Trophoblast cell (in vitro differentiated cells and primary cell): Measurements from ENCODE around the gene FAM117B.

Source experiments
- DNase-seq, 2 donors: peaks; one replicate each; pipeline ENCODE4 v3.0.0-alpha.2; 2016
- H2AFZ ChIP-seq: 2 replicates; pipeline ENCODE4 v1.6.1; 2013; ENCODE audit warnings: low read length, moderate library complexity, mild to moderate bottlenecking; ENCODE audit not compliant: insufficient read depth, poor library complexity
- H2AK5ac ChIP-seq: 2 replicates; pipeline ENCODE4 v1.6.1; 2013; ENCODE audit warnings: mild to moderate bottlenecking, low read length
- H2BK120ac ChIP-seq: 2 replicates; pipeline ENCODE4 v1.6.1; 2013; ENCODE audit warnings: low read length, mild to moderate bottlenecking, moderate library complexity; ENCODE audit not compliant: insufficient read depth, poor library complexity
- H2BK12ac ChIP-seq: 2 replicates; pipeline ENCODE4 v1.6.1; 2013; ENCODE audit warnings: mild to moderate bottlenecking, low read length, moderate library complexity
- H2BK5ac ChIP-seq: 2 replicates; pipeline ENCODE4 v1.6.1; 2013; ENCODE audit warnings: low read length, low read depth, moderate library complexity, mild to moderate bottlenecking; ENCODE audit not compliant: poor library complexity
- H3K14ac ChIP-seq: 2 replicates; pipeline ENCODE4 v1.6.1; 2013; ENCODE audit warnings: mild to moderate bottlenecking, low read length
- H3K18ac ChIP-seq: 2 replicates; pipeline ENCODE4 v1.6.1; 2013; ENCODE audit warnings: mild to moderate bottlenecking, low read length
- H3K23ac ChIP-seq: 2 replicates; pipeline ENCODE4 v1.6.1; 2013; ENCODE audit warnings: low read length
- H3K27ac ChIP-seq: 2 replicates; pipeline ENCODE4 v1.5.1; 2013; ENCODE audit warnings: low read depth, mild to moderate bottlenecking, inconsistent platforms, low read length, moderate library complexity
- H3K27me3 ChIP-seq: 2 replicates; pipeline ENCODE4 v1.6.1; 2013; ENCODE audit warnings: inconsistent platforms, mild to moderate bottlenecking, low read length, moderate library complexity; ENCODE audit not compliant: insufficient read depth
- H3K36me3 ChIP-seq, 2 experiments: 1 replicate in 1 of 2; 2 replicates in 1 of 2; pipeline ENCODE4 v1.6.1; 2013; ENCODE audit warnings: low read length in 2 of 2, mild to moderate bottlenecking in 2 of 2, moderate library complexity in 1 of 2; ENCODE audit not compliant: insufficient read depth in 2 of 2, control insufficient read depth in 1 of 2
- H3K4ac ChIP-seq: 2 replicates; pipeline ENCODE4 v1.6.1; 2013; ENCODE audit warnings: low read depth, mild to moderate bottlenecking, low read length, moderate library complexity
- H3K4me1 ChIP-seq, 2 experiments: 1 replicate in 1 of 2; 2 replicates in 1 of 2; pipeline ENCODE4 v1.6.1; 2013; ENCODE audit warnings: low read length in 2 of 2, mild to moderate bottlenecking in 2 of 2, moderate library complexity in 1 of 2; ENCODE audit not compliant: insufficient read depth in 2 of 2, control insufficient read depth in 1 of 2
- H3K4me2 ChIP-seq: 2 replicates; pipeline ENCODE4 v1.6.1; 2013; ENCODE audit warnings: inconsistent platforms, mild to moderate bottlenecking, low read length, moderate library complexity
- H3K4me3 ChIP-seq: 2 replicates; pipeline ENCODE4 v1.5.1; 2013; ENCODE audit warnings: mild to moderate bottlenecking, low read depth, low read length, inconsistent platforms
- H3K79me1 ChIP-seq: one replicate; pipeline ENCODE4 v1.6.1; 2013; ENCODE audit warnings: low read length
- H3K79me2 ChIP-seq: 2 replicates; pipeline ENCODE4 v1.6.1; 2013; ENCODE audit warnings: low read length, mild to moderate bottlenecking; ENCODE audit not compliant: control insufficient read depth, insufficient read depth, poor library complexity
- H3K9ac ChIP-seq: 2 replicates; pipeline ENCODE4 v1.6.1; 2013; ENCODE audit warnings: mild to moderate bottlenecking, low read length
- H3K9me3 ChIP-seq: 2 replicates; pipeline ENCODE4 v1.6.1; 2013; ENCODE audit warnings: low read depth, mild to moderate bottlenecking, control low read depth, inconsistent platforms, low read length; ENCODE audit not compliant: insufficient read depth
- H4K12ac ChIP-seq: 2 replicates; pipeline ENCODE4 v1.6.1; 2013; ENCODE audit warnings: low read depth, mild to moderate bottlenecking, low read length, moderate library complexity
- H4K8ac ChIP-seq: 2 replicates; pipeline ENCODE4 v1.6.1; 2013; ENCODE audit warnings: low read depth, mild to moderate bottlenecking, low read length, moderate library complexity
- H4K91ac ChIP-seq: one replicate; pipeline ENCODE4 v1.6.1; 2013; ENCODE audit warnings: low read depth, mild to moderate bottlenecking, low read length, moderate library complexity
- WGBS: extraction: QIAGEN DNeasy Blood & Tissue Kit; methylation state at CpG from one replicate; pipeline ENCODE4 v1.1.7; 2013; ENCODE audit warnings: missing lambda C conversion rate; ENCODE audit not compliant: insufficient read length, insufficient coverage; ENCODE audit errors: extremely low coverage; 5-methylcytosine and 5-hydroxymethylcytosine counted together

Gene FAM117B

GRCh38 chr2:202726070-202726469 lies 91.3 kb downstream of the FAM117B start:
- Histone ChIP-seq H3K79me2 (no peaks in the 10 kb centered on the region), H2BK5ac (no peak overlapping the region), H4K12ac (no peak overlapping the region), H3K36me3 (no peaks in the 10 kb centered on the region), H3K27ac (no peak overlapping the region), H3K4ac (no peak overlapping the region), H3K9me3 (no peaks in the 10 kb centered on the region), H3K4me2 (no peak overlapping the region), H2BK12ac (no peak overlapping the region), H4K91ac (no peak overlapping the region), H3K14ac (no peak overlapping the region), H3K79me1 (no peaks in the 10 kb centered on the region), H3K27me3 (no peaks in the 10 kb centered on the region), H3K18ac (no peak overlapping the region), H2BK120ac (no peak overlapping the region), H2AK5ac (no peak overlapping the region), H3K4me1 (no peaks in the 10 kb centered on the region), H3K23ac (no peak overlapping the region), H3K4me3 (no peak overlapping the region), H4K8ac (no peak overlapping the region), H3K9ac (no peak overlapping the region), H2AFZ (no peak overlapping the region)
- no peak for DNase-seq
- WGBS = no CpG with 5 or more reads among the region's 3 CpGs

GRCh38 chr2:202736826-202737225 lies 102.1 kb downstream of the FAM117B start:
- Histone ChIP-seq H3K4me3 (no peak overlapping the region), H3K4ac (no peak overlapping the region), H2BK5ac (no peak overlapping the region), H3K9ac (no peak overlapping the region), H4K91ac (no peak overlapping the region), H3K14ac (no peak overlapping the region), H2AFZ (no peak overlapping the region), H4K8ac (no peak overlapping the region), H3K4me1 (no peaks in the 10 kb centered on the region), H2BK120ac (no peak overlapping the region), H3K36me3 (peaks cover 3% of the 10 kb centered on the region in 2 experiments), H3K27ac (no peak overlapping the region), H2AK5ac (no peak overlapping the region), H3K18ac (no peak overlapping the region), H3K79me1 (no peaks in the 10 kb centered on the region), H3K4me2 (no peak overlapping the region), H3K9me3 (peaks cover 3% of the 10 kb centered on the region), H2BK12ac (no peak overlapping the region), H4K12ac (no peak overlapping the region), H3K79me2 (no peaks in the 10 kb centered on the region), H3K27me3 (no peaks in the 10 kb centered on the region), H3K23ac (no peak overlapping the region)
- WGBS = no CpG with 5 or more reads among the region's 1 CpG
- no peak for DNase-seq

- Histone ChIP-seq H3K79me2 (no peaks in the 10 kb centered on the region), H3K4me3 (no peak overlapping the region), H3K79me1 (no peaks in the 10 kb centered on the region), H3K27me3 (no peaks in the 10 kb centered on the region), H3K4me2 (no peak overlapping the region), H3K9me3 (peaks cover 5% of the 10 kb centered on the region), H3K27ac (no peak overlapping the region), H3K4me1 (no peaks in the 10 kb centered on the region), H3K18ac (no peak overlapping the region), H3K36me3 (peaks cover 0 to 3% of the 10 kb centered on the region in 2 experiments), H2BK5ac (no peak overlapping the region), H3K14ac (no peak overlapping the region), H3K4ac (no peak overlapping the region), H4K91ac (no peak overlapping the region), H2AFZ (no peak overlapping the region), H2BK12ac (no peak overlapping the region), H4K8ac (no peak overlapping the region), H3K23ac (no peak overlapping the region), H2BK120ac (no peak overlapping the region), H4K12ac (no peak overlapping the region), H3K9ac (no peak overlapping the region), H2AK5ac (no peak overlapping the region)
- DNase-seq = no peak
- no CpG with 5 or more reads among the region's 1 CpG for WGBS
Measured at GRCh38 chr2:202743613-202744012, 108.8 kb downstream of the FAM117B start.

- Histone ChIP-seq H2BK120ac (no peak overlapping the region), H3K14ac (no peak overlapping the region), H2AFZ (no peak overlapping the region), H3K9me3 (no peaks in the 10 kb centered on the region), H2AK5ac (no peak overlapping the region), H2BK5ac (no peak overlapping the region), H3K79me2 (no peaks in the 10 kb centered on the region), H3K4me1 (no peaks in the 10 kb centered on the region), H4K12ac (no peak overlapping the region), H3K9ac (no peak overlapping the region), H3K27ac (no peak overlapping the region), H3K36me3 (no peaks in the 10 kb centered on the region), H2BK12ac (no peak overlapping the region), H3K18ac (no peak overlapping the region), H3K23ac (no peak overlapping the region), H3K79me1 (no peaks in the 10 kb centered on the region), H3K4me2 (no peak overlapping the region), H4K8ac (no peak overlapping the region), H3K27me3 (no peaks in the 10 kb centered on the region), H4K91ac (no peak overlapping the region), H3K4me3 (no peak overlapping the region), H3K4ac (no peak overlapping the region)
- DNase-seq = no peak
- no CpG with 5 or more reads among the region's 2 CpGs for WGBS
Measured at GRCh38 chr2:202749477-202749876, 114.7 kb downstream of the FAM117B start.
